ENCODE results near the gene TMEM131. TPM values are rescaled to one million over a fixed set of nuclear protein-coding genes. Genes with fewer than 3 reads are reported as not detected.
"Not testable (repeated sequence)": the region's sequence is repeated elsewhere in the genome, so short reads cannot be mapped to it uniquely, and the experiment has no call there.

TMEM131 gene
- total RNA-seq, 1 donor from 2014 or later, result 38.0 TPM

DNA sequence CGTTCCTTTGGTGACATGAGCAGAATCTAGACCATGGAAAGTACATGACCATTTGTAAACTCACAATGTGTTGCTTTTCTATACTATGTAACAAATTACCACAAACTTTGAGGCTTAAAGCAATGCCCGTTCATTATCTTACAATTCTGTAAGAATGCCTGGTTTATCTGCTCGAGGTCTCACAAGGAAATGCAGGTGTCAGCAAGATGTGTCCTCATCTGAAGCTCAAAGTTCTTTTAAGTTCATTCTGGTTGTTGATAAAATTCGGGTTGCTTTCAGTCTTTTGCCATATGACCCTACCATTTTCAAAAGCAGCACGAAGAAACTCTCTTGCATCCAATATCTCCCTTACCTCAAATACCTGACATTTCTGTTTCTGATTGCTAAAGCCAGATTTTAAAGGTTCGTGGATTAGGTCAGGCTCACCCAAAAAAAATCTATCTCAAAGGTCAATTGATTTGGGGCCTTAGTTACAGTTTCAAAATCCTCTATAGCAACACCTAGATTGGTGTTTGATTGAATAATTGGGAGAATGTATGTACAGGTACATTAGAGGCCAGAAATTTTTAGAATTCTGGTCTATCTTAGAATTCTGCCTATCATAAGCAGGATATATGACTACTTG lies 125.9 kb downstream of the TMEM131 start:
- intact Hi-C loops (cut with micrococcal nuclease), result loop anchor here (2.0 kb wide), 2 partner anchors 19 to 127 kb away; no protein-coding TSS in a partner anchor

DNA sequence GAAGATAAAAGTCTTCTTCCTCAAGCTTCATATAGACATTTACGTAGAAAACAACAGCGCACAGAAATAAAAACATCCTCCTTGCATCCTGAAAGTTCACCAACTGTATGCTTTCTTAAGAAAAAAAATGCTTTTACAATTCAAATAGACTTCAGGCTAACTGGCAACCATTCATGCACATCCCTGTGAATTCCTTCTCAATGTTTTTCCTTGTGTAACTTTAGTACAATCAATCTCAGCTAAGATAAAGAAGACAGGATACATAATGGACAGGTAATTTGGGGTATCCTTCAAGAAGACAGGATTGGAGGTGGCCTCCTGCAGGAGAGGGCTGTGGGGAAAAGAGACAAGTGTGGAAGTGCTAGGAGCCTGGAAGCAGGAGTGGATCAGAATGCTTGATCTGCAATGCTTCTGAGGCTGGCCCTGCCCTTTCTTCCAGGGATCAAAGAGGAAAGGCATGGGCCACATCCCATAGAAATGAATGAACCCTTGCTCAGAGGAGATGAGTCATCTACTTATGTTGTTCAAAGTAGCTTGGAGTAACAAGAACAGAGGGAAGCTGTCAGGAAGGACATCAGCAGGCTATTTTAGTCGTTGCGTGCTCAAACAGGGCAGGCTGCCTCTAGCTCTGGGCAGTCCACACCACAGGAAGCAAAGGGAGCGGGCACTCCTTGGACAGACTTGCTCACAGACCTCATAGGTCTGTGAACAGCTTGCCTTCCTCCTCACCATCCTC lies 126.6 kb downstream of the TMEM131 start:
- intact Hi-C loops (cut with micrococcal nuclease), result no loop called here

DNA sequence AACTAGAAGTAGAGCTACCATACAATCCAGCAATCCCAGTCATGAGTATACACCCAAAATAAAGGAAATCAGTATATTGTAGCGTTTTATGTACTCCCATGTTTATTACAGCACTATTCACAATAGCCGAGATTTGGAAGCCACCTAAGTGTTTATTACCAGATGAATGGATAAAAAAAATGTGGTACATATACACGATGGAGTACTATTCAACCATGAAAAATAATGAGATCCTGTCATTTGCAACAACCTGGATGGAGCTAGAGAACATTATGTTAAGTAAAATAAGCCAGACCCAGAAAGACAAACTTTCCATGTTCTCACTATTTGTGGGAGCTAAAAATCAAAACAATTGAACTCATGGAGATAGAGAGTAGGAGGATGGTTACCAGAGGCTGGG lies 131.9 kb downstream of the TMEM131 start:
- intact Hi-C loops (cut with micrococcal nuclease), result no loop called here

DNA sequence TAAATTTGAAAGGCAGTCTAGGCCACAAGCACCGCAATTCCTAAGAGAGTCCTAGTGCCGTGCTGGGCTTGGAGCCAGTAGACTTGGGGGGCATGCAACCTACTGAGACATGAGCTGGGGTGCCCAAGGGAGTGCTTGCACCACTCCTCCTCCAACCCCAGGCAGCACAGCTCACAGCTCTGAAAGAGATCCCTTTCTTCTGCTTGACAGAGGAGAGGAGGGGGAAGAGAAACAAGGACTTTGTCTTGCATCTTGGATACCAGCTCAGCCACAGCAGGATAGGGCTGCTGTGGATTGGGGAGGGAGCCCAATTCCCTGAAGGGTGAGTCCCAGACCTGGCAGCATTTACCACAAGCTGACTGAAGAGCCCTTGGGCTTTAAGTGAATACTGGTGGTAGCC lies 134.6 kb downstream of the TMEM131 start:
- intact Hi-C loops (cut with micrococcal nuclease), result no loop called here

DNA sequence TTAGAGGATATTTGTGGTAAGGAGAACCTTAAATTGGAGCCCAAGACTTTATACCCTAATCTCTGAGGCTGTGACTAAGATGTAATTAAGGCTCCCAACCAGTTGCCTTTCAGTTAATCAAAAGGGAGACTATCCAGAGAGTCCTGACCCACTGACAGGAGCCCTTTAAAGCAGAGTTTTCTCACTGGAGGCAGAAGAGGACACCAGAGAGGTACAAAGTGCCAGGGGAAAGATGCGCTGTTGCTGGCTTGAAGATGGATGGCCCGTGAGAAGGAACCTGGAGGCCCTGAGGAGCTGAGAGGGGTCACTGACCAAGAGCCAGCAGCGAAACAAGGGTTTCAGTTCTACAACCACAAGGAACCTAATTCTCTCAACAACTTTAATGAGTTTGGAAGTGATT lies 137.3 kb downstream of the TMEM131 start:
- intact Hi-C loops (cut with micrococcal nuclease), result no loop called here

DNA sequence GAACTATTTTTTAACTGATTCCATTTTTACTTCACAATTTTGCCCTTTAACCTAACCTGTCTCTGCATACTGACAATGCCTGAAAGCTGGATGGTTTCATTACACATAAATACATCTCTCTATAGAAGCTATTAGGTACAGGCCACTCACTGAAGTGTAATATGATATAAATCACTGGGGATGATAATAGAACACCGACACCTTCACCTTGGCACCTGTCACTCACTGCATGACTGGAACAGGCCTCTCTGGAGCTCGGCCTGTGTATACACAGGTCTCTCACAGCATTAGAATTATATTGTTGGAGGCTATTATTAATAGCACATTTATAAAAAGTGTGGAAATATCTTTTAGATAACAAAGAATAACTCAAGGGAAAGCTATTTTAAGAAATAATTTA lies 138.2 kb downstream of the TMEM131 start:
- intact Hi-C loops (cut with micrococcal nuclease), result no loop called here

DNA sequence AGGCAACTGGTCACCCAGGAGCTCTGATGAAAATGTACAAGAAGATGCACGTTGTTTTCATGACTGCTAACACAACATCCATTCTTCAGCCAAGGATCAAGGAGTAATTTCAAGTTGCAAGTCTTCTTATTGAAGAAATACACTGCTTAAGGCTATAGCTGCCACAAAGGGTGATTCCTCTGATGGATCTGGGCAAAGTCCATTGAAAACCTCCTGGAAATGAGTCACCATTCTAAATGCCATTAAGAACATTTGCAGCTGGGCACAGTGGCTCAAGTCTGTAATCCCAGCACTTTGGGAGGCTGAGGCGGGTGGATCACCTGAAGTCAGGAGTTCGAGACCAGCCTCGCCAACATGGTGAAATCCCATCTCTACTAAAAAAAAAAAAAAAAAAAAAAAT lies 142.7 kb downstream of the TMEM131 start:
- intact Hi-C loops (cut with micrococcal nuclease), result not testable (repeated sequence)

DNA sequence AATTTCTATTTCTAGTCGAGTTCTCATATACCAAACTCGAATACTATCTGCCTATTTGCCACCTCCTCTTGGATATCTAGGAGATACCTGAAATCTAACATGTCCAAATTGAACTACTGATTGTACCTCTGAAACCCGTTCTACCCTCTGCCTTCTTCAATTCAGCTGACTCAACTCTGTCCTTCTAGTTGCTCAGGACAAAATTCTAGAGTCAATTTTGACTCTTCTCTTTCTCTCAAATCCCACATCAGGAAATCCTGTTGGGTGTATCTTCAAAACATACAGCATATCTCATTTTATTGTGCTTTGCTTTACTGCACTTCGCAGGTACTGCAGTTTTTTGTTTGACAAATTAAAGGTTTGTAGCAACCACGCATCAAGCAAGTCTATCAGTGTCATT lies 144.6 kb downstream of the TMEM131 start:
- intact Hi-C loops (cut with micrococcal nuclease), result loop anchor here (2.0 kb wide), 1 partner anchor 20 kb away; no protein-coding TSS in a partner anchor

DNA sequence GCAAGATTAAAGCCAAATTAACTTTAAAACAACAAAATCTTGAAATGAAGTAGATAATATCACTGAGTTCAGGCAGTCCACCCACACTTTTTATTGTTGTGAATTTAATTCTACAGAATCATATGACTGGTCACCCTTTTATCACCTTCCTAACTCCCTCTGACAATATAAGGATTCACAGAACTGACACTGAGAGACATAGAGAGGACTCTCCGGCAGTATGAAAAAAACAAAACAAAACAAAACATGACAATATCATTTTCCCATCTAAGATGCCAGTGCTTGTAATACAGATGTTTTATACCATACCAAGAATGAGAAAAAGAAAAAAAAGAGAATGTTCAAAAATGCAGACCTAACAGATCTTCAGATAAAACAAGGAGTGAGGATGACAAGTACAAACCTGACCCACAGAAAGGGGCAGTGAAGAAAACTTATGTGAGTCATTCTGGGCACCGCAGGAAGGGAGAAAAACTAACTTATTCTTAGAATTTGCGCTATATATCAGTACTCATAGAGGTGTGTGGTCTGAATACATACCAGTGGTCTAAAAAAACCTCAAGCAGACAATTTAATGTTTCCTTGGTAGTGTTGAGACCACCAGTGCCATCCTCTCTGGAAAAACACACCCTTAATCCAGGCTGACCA lies 145.7 kb downstream of the TMEM131 start:
- intact Hi-C loops (cut with micrococcal nuclease), result loop anchor here (2.0 kb wide), 1 partner anchor 21 kb away; no protein-coding TSS in a partner anchor

DNA sequence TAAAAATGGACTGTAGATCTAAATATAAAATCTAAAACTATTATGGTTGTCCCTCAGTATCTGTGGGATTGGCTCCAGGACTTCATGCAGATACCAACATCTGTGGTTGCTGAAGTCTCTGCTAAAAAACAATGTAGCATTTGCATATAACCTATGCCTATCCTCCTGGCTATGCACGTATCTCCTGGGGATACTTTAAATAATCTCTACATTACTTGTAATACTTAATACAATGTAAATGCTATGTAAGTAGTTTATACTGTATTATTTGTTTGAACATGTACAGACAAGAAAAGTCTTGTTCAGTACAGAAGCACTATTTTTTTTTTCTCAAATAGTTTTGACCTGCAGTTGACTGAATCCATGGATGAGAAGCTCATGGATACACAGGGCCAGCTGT lies 147.4 kb downstream of the TMEM131 start:
- intact Hi-C loops (cut with micrococcal nuclease), result no loop called here

DNA sequence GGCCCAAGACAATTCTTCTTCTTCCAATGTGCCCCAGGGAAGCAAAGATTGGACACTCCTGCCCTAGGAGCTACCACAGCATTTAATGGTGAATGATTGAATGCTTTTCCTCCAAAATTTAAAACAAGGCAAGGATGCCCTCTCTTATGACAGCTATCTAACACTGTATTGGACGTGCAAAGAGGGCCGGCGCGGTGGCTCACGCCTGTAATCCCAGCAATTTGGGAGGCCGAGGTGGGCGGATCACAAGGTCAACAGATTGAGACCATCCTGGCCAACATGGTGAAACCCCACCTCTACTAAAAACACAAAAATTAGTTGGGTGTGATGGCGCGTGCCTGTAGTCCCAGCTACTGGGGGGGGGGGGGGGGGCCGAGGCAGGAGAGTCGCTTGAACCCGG lies 149.0 kb downstream of the TMEM131 start:
- intact Hi-C loops (cut with micrococcal nuclease), result not testable (repeated sequence)

DNA sequence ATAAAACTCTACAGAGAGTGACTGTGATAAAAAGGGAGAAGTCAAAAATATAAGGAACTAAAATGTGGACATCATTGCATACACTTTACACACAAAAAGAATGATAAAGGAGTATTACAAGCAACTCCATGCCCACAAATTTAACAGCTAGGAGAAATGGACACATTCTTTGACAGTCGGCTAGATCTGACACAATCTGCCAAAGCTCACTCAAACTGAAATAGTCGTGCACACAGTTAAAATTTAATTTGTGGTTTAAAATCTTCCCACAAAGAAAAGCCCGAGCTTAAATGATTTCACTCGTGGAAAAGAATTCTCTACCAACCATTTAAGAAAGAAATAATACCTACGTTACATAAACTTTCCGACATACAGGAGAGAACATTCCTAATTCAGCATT lies 149.9 kb downstream of the TMEM131 start:
- intact Hi-C loops (cut with micrococcal nuclease), result no loop called here

DNA sequence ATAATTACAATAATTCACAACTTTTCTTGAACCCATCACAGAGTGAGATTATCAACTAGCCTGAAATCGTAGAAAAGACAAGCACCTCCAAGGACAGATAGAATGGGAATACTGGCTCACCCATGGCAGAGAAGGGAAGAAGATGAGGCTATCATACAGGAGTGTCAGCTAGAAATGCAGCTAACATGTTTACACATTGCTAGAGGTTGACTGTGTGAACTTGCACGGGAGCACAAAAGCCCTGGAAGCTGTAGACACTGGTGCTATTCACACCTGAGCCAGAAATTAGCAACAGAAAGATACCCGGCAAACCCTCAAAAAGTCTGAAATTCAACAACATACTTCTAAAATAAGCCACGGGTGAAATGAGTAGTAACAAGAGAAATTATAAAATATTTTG lies 150.6 kb downstream of the TMEM131 start:
- intact Hi-C loops (cut with micrococcal nuclease), result no loop called here

DNA sequence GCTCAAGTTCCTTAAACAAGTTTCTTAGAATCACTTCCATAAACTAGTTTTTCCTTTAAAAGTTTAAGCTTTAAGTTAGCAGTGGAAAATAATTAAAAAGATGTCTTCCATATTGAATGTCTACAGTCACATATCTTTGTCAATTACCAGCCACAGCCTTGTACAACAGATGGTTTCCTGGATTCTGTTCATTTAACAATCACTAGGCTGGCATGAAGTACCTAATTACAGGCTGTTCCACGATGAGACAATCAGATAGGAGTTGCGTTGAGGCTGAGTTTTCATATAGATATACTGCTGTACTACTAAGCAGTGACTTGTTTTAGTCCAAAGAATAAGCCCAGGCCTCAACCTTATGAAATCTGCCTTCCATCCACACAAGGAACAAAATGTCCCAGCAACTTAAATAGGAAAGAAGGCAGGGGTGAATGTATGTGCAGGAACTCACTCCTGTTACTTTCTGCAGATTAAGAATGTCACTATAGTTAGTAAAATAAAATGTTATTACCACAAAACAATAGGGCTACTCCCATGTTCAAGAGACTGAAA lies 151.4 kb downstream of the TMEM131 start:
- intact Hi-C loops (cut with micrococcal nuclease), result no loop called here

DNA sequence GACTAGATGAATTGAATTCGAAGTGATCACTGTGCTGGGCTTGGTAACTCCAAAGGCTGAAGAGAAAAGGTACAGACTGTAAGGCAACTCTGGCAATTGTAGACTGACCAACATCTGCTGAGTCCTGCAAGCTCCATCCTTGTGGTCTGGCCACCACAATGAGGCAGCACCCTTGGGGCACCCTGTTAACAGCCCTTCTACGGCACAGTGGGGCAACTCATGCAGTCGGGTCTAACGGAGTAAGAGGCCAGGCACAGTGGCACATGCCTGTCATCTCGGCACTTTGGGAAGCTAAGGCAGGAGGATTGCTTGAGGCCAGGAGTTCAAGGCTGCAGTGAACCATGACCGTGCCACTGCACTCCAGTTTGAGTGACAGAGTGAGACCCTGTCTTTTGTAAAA lies 155.6 kb downstream of the TMEM131 start:
- intact Hi-C loops (cut with micrococcal nuclease), result no loop called here

DNA sequence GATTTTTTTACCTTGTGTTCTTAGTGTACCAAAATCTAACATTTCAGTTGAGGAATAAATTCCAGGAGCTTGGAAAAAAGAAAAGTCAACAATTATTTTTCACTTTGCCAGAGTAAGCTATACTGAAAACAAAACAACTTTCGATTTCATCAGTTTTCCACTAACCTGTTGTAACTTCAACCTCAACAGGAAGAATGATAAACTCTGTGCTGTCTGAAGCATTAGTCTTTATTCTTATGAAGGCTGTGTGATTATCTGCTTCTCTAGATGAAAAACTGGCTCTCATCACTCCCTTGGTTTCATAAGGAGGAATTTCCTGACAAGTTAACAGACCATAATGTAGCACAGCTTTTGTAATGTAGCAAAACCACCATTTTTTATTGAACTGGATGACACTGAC lies 161.1 kb downstream of the TMEM131 start:
- intact Hi-C loops (cut with micrococcal nuclease), result no loop called here

DNA sequence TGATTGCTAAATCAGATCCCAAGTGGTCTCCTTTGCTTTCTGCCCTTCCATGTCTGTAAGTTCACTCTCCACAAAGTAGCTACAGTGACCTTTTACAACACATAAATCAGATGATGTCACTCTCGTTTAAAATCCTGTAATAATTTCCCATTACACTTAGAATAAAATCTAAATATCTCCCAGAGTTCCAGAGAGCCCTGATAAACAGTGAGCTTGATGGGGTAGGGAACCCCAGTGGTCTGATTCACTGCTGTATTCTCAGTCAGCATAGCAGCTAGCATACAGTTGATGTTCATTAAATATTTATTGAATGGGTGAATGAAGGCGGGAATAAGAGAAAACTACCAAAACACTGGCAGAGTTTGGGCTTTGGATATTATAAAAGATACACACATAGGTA lies 164.6 kb downstream of the TMEM131 start:
- intact Hi-C loops (cut with micrococcal nuclease), result no loop called here

DNA sequence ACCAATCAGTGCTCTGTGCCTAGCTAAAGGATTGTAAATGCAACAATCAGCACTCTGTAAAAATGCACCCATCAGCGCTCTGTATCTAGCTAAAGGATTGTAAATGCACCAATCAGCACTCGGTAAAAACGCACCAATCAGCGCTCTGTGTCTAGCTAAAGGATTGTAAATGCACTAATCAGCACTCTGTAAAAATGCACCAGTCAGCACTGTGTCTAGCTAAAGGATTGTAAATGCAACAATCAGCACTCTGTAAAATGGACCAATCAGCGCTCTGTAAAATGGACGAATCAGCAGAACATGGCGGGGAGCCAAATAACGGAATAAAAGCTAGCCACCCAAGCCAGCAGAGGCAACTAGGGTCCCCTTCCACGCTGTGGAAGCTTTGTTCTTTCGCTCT lies 166.5 kb downstream of the TMEM131 start:
- intact Hi-C loops (cut with micrococcal nuclease), result not testable (repeated sequence)

DNA sequence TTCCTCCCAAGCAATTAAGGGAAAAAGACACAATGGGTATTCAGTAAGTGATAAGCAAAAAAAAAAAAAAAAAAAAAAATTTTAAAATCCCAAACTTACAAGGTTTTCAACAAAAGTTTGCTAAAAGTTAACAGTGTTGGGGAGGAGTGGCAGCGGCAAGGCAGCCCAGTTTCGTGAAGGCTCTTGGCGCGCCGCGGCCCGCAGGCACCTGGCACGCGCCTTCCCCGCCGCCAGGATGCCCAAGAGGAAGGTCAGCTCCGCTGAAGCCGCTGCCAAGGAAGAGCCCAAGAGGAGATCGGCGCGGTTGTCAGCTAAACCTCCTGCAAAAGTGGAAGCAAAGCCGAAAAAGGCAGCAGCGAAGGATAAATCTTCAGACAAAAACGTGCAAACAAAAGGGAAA lies 168.7 kb downstream of the TMEM131 start:
- intact Hi-C loops (cut with micrococcal nuclease), result not testable (repeated sequence)

DNA sequence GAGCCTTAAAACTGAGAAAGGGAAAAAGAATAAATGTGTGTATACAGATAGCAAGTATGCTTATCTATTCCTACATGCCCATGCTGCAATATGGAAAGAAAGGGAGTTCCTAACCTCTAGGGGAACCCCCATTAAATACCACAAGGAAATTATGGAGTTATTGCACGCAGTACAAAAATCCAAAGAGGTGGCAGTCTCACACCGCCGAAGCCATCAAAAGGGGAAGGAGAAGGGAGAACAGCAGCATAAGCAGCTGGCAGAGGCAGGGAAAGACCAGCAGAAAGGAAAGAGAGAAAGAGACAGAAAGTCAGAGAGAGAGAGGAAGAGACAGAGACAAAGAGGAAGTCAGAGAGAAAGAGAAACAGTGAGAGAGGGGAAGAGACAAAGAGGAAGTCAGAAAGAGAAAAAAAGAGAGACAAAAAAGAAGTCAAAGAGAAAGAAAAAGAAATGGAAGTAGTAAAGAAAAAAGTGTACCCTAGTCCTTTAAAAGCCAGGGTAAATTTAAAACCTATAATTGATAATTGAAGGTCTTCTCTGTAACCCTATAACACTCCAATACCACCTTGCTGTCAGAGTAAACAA lies 169.4 kb downstream of the TMEM131 start:
- intact Hi-C loops (cut with micrococcal nuclease), result not testable (repeated sequence)

DNA sequence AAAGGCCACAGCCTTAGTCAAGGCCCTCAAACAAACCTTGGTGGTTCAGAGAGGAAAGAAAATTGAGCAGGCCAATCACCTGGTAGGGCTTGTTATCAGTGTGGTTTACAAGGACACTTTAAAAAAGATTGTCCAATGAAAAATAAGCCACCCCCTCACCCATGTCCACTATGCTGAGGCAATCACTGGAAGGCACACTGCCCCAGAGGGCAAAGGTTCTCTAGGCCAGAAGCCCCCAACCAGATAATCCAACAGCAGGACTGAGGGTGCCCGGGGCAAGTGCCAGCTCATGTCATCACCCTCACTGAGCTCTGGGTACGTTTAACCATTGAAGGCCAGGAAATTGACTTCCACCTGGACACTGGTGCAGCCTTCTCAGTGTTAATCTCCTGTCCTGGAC lies 171.7 kb downstream of the TMEM131 start:
- intact Hi-C loops (cut with micrococcal nuclease), result not testable (repeated sequence)

DNA sequence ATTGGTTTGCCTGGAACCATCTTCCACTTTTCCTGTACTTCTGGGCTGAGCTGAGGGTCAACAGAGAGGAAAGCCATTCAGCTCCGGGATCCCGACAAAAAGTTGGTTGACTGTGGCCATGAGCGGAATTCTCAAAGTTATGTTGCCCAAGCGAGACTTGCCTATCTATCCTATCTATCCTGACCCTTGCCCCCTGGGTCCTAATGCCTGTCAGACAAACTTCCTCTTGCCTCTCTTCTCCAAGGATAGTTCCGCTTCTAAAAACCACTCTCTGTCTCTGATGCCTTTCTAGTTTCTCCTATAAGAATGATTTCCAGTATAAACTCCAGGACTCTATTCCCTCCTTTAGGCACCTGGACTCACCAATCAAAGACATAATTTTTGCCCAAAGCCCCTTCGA lies 173.9 kb downstream of the TMEM131 start:
- intact Hi-C loops (cut with micrococcal nuclease), result not testable (repeated sequence)

Data from T-helper 1 cell treated with Interleukin-12 subunit alpha and Interleukin-12 subunit beta and Interleukin-4 antibody, amounts not matched to agents 30 ng/mL and 1 ng/mL, for 36 hours (primary cell).